Gastrocnemius medialis (tissue), 4 donors: ENCODE data around the gene C14orf180. TPM values are rescaled to one million over a fixed set of nuclear protein-coding genes. Genes with fewer than 3 reads are reported as not detected.

ENCODE experiments used
- ATAC-seq, 2 donors: fragments of 150-250 bp; one replicate each; pipeline ENCODE4 v1.9.1; 2016
- DNase-seq, 2 donors: peaks; one replicate each; pipeline ENCODE4 v3.0.0-alpha.2; 2019
- H3K27ac ChIP-seq, 4 donors: fragments of 200-600 bp; sonication (generic); 1 replicate in 1 of 4; 2 replicates in 3 of 4; pipeline ENCODE4 v1.5.1; 2016 to 2018; ENCODE audit warnings: mild to moderate bottlenecking in 2 of 4, moderate library complexity in 1 of 4
- H3K27me3 ChIP-seq, 3 donors: fragments of 200-600 bp; sonication (generic) in 2 of 3; 1 replicate in 1 of 3; 2 replicates in 2 of 3; pipeline versions ENCODE4 v1.5.1 to v1.6.0; 2016 to 2019; ENCODE audit warnings: mild to moderate bottlenecking in 1 of 3, moderate library complexity in 1 of 3
- H3K36me3 ChIP-seq, 2 donors: fragments of 200-600 bp; sonication (generic) in 1 of 2; one replicate each; pipeline ENCODE4 v1.5.1; 2017 to 2018
- H3K4me1 ChIP-seq, 2 donors: fragments of 200-600 bp; sonication (generic) in 1 of 2; one replicate each; pipeline ENCODE4 v1.5.1; 2016 to 2017; ENCODE audit warnings: mild to moderate bottlenecking in 2 of 2
- H3K4me3 ChIP-seq, 4 donors: fragments of 200-600 bp; sonication (generic) in 3 of 4; 1 replicate in 1 of 4; 2 replicates in 3 of 4; pipeline ENCODE4 v1.5.1; 2016 to 2019; ENCODE audit warnings: mild to moderate bottlenecking in 2 of 4
- H3K9me3 ChIP-seq, 3 donors: fragments of 200-600 bp; sonication (generic) in 2 of 3; 1 replicate in 1 of 3; 2 replicates in 2 of 3; pipeline ENCODE4 v1.5.1; 2016 to 2019
- CTCF ChIP-seq, 5 experiments: fragments of 450-650 bp in 3 of 5; fragments of 200-600 bp in 2 of 5; sonication (generic) in 2 of 5; IDR thresholded peaks in 4 of 5; conservative IDR thresholded peaks in 1 of 5; 1 replicate in 4 of 5; 2 replicates in 1 of 5; pipeline ENCODE4 v1.5.1; 2016 to 2019; ENCODE audit warnings: antibody characterized with exemption in 5 of 5, mild to moderate bottlenecking in 3 of 5, moderate library complexity in 3 of 5
- POLR2A ChIP-seq, 2 donors: fragments of 450-650 bp; IDR thresholded peaks; one replicate each; pipeline ENCODE4 v1.6.1; 2017; ENCODE audit warnings: antibody characterized with exemption in 2 of 2, mild to moderate bottlenecking in 2 of 2, moderate library complexity in 2 of 2
- in situ Hi-C, 4 donors: fragments of 200-750 bp; cut with MboI; loops; one replicate each; pipeline versions ENCODE4 v1.15.0 to v1.8.0; 2017; ENCODE audit warnings: low sequenced_read_pairs in 4 of 4
- intact Hi-C: fragments of 100-400 bp; cut with DNase I; formaldehyde crosslinking; loops from one replicate; pipeline ENCODE4 v1.15.1; 2023; ENCODE audit warnings: low total_unique reads
- total RNA-seq, 4 donors: library from RNA; depleted of rRNA; stranded (reverse); fragments of >200 nt; gene quantifications; one replicate each; pipeline versions ENCODE4 v1.1.0 to v1.2.3, GENCODE V29; 2016

The C14orf180 gene
- total RNA-seq: 1 to 10 TPM in 1 of 4 donors, under 1 TPM in 3; 0.16 to 1.5 (median 0.25) TPM

GRCh38 chr14:104579507-104579906 lies at the start of gene C14orf180:
C14orf180 (plus strand) TSS chr14:104579764; CDS start chr14:104586431, 6,667 bp downstream.
- intact Hi-C loops (no loop called here), in situ Hi-C loops (no loop called here)
- TF ChIP-seq CTCF (IDR thresholded peaks at IDR 0.05 in 4 of 5, conservative IDR thresholded peaks at IDR 0.05 in 1 of 5): no peak
- no peak for TF ChIP-seq POLR2A (IDR thresholded peaks at IDR 0.05)
- Histone ChIP-seq H3K27me3 (no peaks in the 10 kb centered on the region), H3K36me3 (no peaks in the 10 kb centered on the region), H3K9me3 (no peaks in the 10 kb centered on the region), H3K4me1 (peaks cover 53 to 58% of the 10 kb centered on the region in 2 donors), H3K4me3 (peak within 1 kb of the TSS in 1 of 4 donors; percentile 17), H3K27ac (peak within 1 kb of the TSS in 3 of 4 donors; percentile 34 to 90 (median 37))
- DNase-seq (peak; percentile 31 to 46), ATAC-seq (peak; percentile 40 to 51)

DNA sequence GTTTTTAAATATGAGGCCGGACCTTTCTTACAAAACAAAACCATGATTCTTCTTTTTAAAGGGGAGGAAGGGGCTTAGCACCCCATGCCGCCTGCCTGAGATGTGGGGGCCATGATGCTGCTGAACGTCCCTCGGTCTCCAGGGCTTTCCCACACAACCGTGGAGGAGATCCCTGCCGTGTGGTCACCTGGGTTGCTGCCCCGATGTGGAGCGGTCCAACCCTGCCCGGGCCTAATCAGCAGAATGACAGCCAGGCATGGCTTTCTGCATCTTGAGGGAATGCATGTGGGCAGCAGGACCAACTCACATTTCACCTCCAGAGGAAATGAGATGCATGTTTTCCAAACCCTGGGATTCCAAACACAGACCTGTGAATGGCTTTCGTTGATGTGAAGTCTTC lies 48.9 kb upstream of the C14orf180 start:
- no peaks in the 10 kb centered on the region for H3K4me1 ChIP-seq
- intact Hi-C loops: no loop called here
- no peak for TF ChIP-seq POLR2A (IDR thresholded peaks at IDR 0.05)
- TF ChIP-seq CTCF (IDR thresholded peaks at IDR 0.05 in 4 of 5, conservative IDR thresholded peaks at IDR 0.05 in 1 of 5): no peak
- no peaks in the 10 kb centered on the region for H3K36me3 ChIP-seq
- DNase-seq: no peak
- H3K27me3 ChIP-seq: no peaks in the 10 kb centered on the region
- no peak for ATAC-seq
- no peaks in the 10 kb centered on the region for H3K9me3 ChIP-seq
- in situ Hi-C loops: no loop called here
- no peak overlapping the region for H3K4me3 ChIP-seq
- H3K27ac ChIP-seq: no peak overlapping the region

DNA sequence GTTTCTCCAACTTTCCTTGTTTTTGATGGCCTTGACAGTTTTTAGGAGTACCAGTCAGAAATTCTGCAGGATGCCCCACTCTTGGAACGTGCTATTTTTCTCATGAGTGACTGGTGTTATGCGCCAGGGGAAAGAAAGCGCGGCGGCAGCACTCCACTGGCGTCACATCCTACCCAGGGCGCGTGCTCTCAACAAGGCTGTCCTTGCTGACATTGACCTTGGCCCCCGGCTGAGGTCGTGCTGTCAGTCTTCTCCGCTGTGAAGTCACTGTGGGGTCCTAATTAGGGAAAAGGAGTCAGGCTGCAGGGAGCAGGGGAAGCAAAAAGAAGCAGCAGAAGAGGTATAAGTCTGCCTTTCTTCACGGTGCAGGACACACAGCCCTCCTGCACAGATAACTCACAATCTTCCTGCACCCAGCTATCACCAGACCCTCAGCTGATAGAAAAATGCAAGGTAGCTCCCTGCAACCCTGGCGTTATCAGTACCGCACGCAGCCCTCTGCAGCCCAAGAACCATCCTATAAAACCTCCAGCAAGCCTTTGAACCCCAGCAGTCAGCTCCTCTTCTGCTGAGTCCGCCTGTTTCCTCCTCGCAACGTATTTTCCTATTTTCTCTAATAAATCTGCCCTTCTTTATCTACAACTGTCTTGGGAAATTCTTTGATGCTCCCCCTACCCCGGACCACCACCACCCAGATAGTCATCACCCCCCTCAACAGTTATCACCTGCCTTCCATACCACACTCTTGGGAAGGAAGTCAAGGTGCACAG lies 48.0 kb upstream of the C14orf180 start:
- TF ChIP-seq CTCF (IDR thresholded peaks at IDR 0.05 in 4 of 5, conservative IDR thresholded peaks at IDR 0.05 in 1 of 5): no peak
- TF ChIP-seq POLR2A (IDR thresholded peaks at IDR 0.05): no peak
- no peaks in the 10 kb centered on the region for H3K27me3 ChIP-seq
- H3K4me3 ChIP-seq: no peak overlapping the region
- no peaks in the 10 kb centered on the region for H3K9me3 ChIP-seq
- intact Hi-C loops: no loop called here
- H3K36me3 ChIP-seq: no peaks in the 10 kb centered on the region
- ATAC-seq (no peak), DNase-seq (no peak)
- no peak overlapping the region for H3K27ac ChIP-seq
- in situ Hi-C loops: no loop called here
- no peaks in the 10 kb centered on the region for H3K4me1 ChIP-seq

DNA sequence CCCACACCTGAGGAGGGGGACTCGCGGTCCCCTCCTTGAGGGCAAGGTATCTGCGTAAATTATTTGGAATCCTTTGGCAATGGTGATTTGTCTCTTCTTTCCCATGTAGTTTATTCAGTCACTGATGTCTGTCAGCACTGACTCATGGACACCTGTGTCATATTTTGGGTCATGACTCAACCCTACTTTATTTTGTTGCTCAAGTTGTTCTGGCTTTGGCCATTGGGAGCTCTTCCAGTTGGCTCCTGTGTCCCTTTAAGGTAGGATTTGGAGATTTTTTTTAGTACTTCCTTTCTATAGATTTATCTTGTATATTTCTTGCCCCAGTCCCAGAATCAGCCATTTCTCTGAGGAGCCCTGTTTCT lies 47.4 kb upstream of the C14orf180 start:
- Histone ChIP-seq H3K4me1 (no peaks in the 10 kb centered on the region), H3K4me3 (no peak overlapping the region), H3K27ac (no peak overlapping the region), H3K9me3 (no peaks in the 10 kb centered on the region), H3K27me3 (no peaks in the 10 kb centered on the region), H3K36me3 (no peaks in the 10 kb centered on the region)
- DNase-seq (peak in 1 of 2 donors; percentile 21), ATAC-seq (peak; percentile 85 to 98)
- TF ChIP-seq POLR2A (IDR thresholded peaks at IDR 0.05): no peak
- TF ChIP-seq CTCF (IDR thresholded peaks at IDR 0.05 in 4 of 5, conservative IDR thresholded peaks at IDR 0.05 in 1 of 5): no peak
- intact Hi-C loops (no loop called here), in situ Hi-C loops (no loop called here)
